SU-DHL-6 (cell line): ENCODE measurements around the gene ELN.

Source experiments
- CTCF ChIP-seq: fragments of 200-600 bp; sonication (generic); IDR thresholded peaks from one replicate; pipeline ENCODE4 v1.5.1; 2017; ENCODE audit warnings: antibody characterized with exemption, mild to moderate bottlenecking, low read length, moderate library complexity; ENCODE audit not compliant: insufficient read depth, poor library complexity, severe bottlenecking
- EZH2phosphoT487 ChIP-seq: fragments of 200-600 bp; sonication (generic), shearing (Covaris generic); conservative IDR thresholded peaks from 2 replicates; pipeline ENCODE4 v1.6.1; 2018; ENCODE audit warnings: mild to moderate bottlenecking, antibody characterized with exemption, low read length, moderate library complexity, mixed read lengths

GRCh38 chr7:74030861-74031260, 2.9 kb downstream of the ELN start:
- TF ChIP-seq CTCF: no peak
- TF ChIP-seq EZH2phosphoT487: no peak
